ENCODE data around the gene EMILIN3. TPM values are rescaled to one million over a fixed set of nuclear protein-coding genes. Genes with fewer than 3 reads are reported as not detected.

The EMILIN3 gene
- total RNA-seq, 1 donor from 2014 or later, result not detected

DNA sequence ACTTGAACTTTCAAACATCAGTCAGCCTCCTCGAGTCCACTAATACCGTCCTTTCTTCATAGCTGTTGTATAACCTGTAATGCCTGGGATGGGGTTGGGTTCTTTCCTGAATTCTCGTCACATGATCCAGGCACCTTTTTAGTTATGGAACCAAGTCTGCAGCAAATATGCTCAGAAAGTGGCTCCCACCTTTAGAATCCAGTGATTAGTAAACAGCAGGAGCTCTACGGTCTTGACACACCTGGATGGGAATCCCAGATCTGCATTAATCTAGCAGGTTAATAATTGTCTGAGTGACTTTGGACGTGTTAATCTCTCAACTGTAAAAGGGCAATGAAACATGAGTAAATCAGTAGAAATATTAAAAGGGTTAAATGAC, 48.4 kb downstream of the EMILIN3 start:
- peaks cover 23% of the 10 kb centered on the region for H3K4me1 Mint-ChIP-seq
- H3K9me3 Mint-ChIP-seq, result no peaks in the 10 kb centered on the region
- H3K36me3 Mint-ChIP-seq (ENCODE audit: low read depth), result peaks cover 3% of the 10 kb centered on the region
- TF ChIP-seq, protein P1, sequence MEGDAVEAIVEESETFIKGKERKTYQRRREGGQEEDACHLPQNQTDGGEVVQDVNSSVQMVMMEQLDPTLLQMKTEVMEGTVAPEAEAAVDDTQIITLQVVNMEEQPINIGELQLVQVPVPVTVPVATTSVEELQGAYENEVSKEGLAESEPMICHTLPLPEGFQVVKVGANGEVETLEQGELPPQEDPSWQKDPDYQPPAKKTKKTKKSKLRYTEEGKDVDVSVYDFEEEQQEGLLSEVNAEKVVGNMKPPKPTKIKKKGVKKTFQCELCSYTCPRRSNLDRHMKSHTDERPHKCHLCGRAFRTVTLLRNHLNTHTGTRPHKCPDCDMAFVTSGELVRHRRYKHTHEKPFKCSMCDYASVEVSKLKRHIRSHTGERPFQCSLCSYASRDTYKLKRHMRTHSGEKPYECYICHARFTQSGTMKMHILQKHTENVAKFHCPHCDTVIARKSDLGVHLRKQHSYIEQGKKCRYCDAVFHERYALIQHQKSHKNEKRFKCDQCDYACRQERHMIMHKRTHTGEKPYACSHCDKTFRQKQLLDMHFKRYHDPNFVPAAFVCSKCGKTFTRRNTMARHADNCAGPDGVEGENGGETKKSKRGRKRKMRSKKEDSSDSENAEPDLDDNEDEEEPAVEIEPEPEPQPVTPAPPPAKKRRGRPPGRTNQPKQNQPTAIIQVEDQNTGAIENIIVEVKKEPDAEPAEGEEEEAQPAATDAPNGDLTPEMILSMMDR (IDR thresholded peaks at IDR 0.05), result no peak
- peak overlapping the region; percentile 41 for H3K27ac Mint-ChIP-seq
- intact Hi-C loops (cut with micrococcal nuclease), result loop anchor here (10.0 kb wide), 1 partner anchor 377 kb away; no protein-coding TSS in a partner anchor
- DNase-seq, result no peak
- CTCF ChIA-PET, result no interaction called here
- POLR2A ChIA-PET, result interaction anchor here (0.9 to 4.4 kb wide), 6 partner anchors 9 to 85 kb away, joined by 3 to 54 read pairs (median 4); no protein-coding TSS in a partner anchor
- no peaks in the 10 kb centered on the region for H3K27me3 Mint-ChIP-seq
- H3K4me3 Mint-ChIP-seq, result peak overlapping the region; percentile 75
- no peak for ATAC-seq (ENCODE audit: low read depth)

- Mint-ChIP-seq H3K4me3 (peak within 1 kb of the TSS; percentile 91), H3K9me3 (no peaks in the 10 kb centered on the region), H3K4me1 (peaks cover 23% of the 10 kb centered on the region), H3K36me3 (ENCODE audit: low read depth) (peaks cover 3% of the 10 kb centered on the region), H3K27me3 (no peaks in the 10 kb centered on the region), H3K27ac (peak within 1 kb of the TSS; percentile 87)
- ChIA-PET CTCF (no interaction called here), POLR2A (interaction anchor here (0.9 to 4.4 kb wide), 8 partner anchors 9 to 85 kb away, joined by 3 to 54 read pairs (median 3); no protein-coding TSS in a partner anchor)
- DNase-seq (peak; percentile 99), ATAC-seq (ENCODE audit: low read depth) (peak; percentile 97)
- intact Hi-C loops (cut with micrococcal nuclease), result loop anchor here (1.0 to 10.0 kb wide), 7 partner anchors 11 to 377 kb away; partner anchors contain the start of genes CHD6 and TOP1
- TF ChIP-seq, protein P1 (IDR thresholded peaks at IDR 0.05), result no peak
Measured at GRCh38 chr20:41317546-41318270, 48.9 kb downstream of the EMILIN3 start, which contains the start of gene ZHX3. Gene ZHX3, minus strand, starts transcription at chr20:41317731. Its CDS starts 112,815 bp downstream, at chr20:41204916.

- Mint-ChIP-seq H3K27me3 (no peaks in the 10 kb centered on the region), H3K36me3 (ENCODE audit: low read depth) (peaks cover 3% of the 10 kb centered on the region), H3K27ac (peak overlapping the region; percentile 87), H3K4me3 (peak overlapping the region; percentile 91), H3K9me3 (no peaks in the 10 kb centered on the region), H3K4me1 (peaks cover 23% of the 10 kb centered on the region)
- ChIA-PET POLR2A (interaction anchor here (1.0 to 4.4 kb wide), 8 partner anchors 8 to 84 kb away, joined by 3 to 54 read pairs (median 3); no protein-coding TSS in a partner anchor), CTCF (interaction anchor here (1.0 kb wide), 1 partner anchor 67 kb away, joined by 4 read pairs; no protein-coding TSS in a partner anchor)
- intact Hi-C loops (cut with micrococcal nuclease), result loop anchor here (1.0 to 10.0 kb wide), 7 partner anchors 11 to 378 kb away; partner anchors contain the start of genes CHD6 and TOP1
- DNase-seq (peak; percentile 65), ATAC-seq (ENCODE audit: low read depth) (peak; percentile 56)
- TF ChIP-seq, protein P1 (IDR thresholded peaks at IDR 0.05), result no peak
Measured at GRCh38 chr20:41316602-41317545, 49.7 kb downstream of the EMILIN3 start.

GRCh38 chr20:41316051-41316450, 50.6 kb downstream of the EMILIN3 start:
- TF ChIP-seq, protein P1 (IDR thresholded peaks at IDR 0.05), result no peak
- ChIA-PET POLR2A (interaction anchor here (1.4 to 4.4 kb wide), 2 partner anchors 11 to 13 kb away, joined by 3 to 54 read pairs; no protein-coding TSS in a partner anchor), CTCF (interaction anchor here (1.0 kb wide), 1 partner anchor 66 kb away, joined by 4 read pairs; no protein-coding TSS in a partner anchor)
- Mint-ChIP-seq H3K9me3 (no peaks in the 10 kb centered on the region), H3K36me3 (ENCODE audit: low read depth) (peaks cover 6% of the 10 kb centered on the region), H3K4me1 (peaks cover 23% of the 10 kb centered on the region), H3K27ac (no peak overlapping the region), H3K4me3 (peak overlapping the region; percentile 91), H3K27me3 (no peaks in the 10 kb centered on the region)
- intact Hi-C loops (cut with micrococcal nuclease), result loop anchor here (10.0 kb wide), 1 partner anchor 379 kb away; no protein-coding TSS in a partner anchor
- ATAC-seq (ENCODE audit: low read depth), result no peak
- no peak for DNase-seq
